GM21367 (cell line): ENCODE data around the gene GRAMD1A.
"Not testable (repeated sequence)": the region's sequence is repeated elsewhere in the genome, so short reads cannot be mapped to it uniquely, and the experiment has no call there.

Experiments used
- ATAC-seq: cut with Tn5 transposase; IDR thresholded peaks from one replicate; pipeline ENCODE4 v1.9.1; 2021; ENCODE audit not compliant: unreplicated experiment

The GRAMD1A gene

GRCh38 chr19:34976611-34977010 lies 23.5 kb upstream of the GRAMD1A start:
- no peak for ATAC-seq

GRCh38 chr19:34979819-34980640 lies 20.1 kb upstream of the GRAMD1A start:
- no peak for ATAC-seq

GRCh38 chr19:34982275-34982674 lies 17.8 kb upstream of the GRAMD1A start:
- ATAC-seq = no peak

- ATAC-seq = no peak
Observed at GRCh38 chr19:34983786-34984185, 16.3 kb upstream of the GRAMD1A start.

- no peak for ATAC-seq
Observed at GRCh38 chr19:34984287-34984686, 15.8 kb upstream of the GRAMD1A start.

- ATAC-seq = no peak
Observed at GRCh38 chr19:34985249-34986022, 14.7 kb upstream of the GRAMD1A start.

GRCh38 chr19:34988119-34988518 lies 12.0 kb upstream of the GRAMD1A start:
- no peak for ATAC-seq

GRCh38 chr19:34989298-34989697 lies 10.8 kb upstream of the GRAMD1A start:
- ATAC-seq = no peak

GRCh38 chr19:34990578-34991192 lies 9.4 kb upstream of the GRAMD1A start:
- no peak for ATAC-seq

GRCh38 chr19:34991542-34992333 lies 8.4 kb upstream of the GRAMD1A start:
- no peak for ATAC-seq

GRCh38 chr19:34992582-34992981 lies 7.5 kb upstream of the GRAMD1A start:
- not testable (repeated sequence) for ATAC-seq

GRCh38 chr19:34994286-34994642 lies 5.9 kb upstream of the GRAMD1A start:
- no peak for ATAC-seq

- no peak for ATAC-seq
Observed at GRCh38 chr19:34994643-34995541, 5.2 kb upstream of the GRAMD1A start.

- ATAC-seq = no peak
Observed at GRCh38 chr19:34995551-34995950, 4.6 kb upstream of the GRAMD1A start.

- ATAC-seq = no peak
Observed at GRCh38 chr19:34997071-34997617, 3.0 kb upstream of the GRAMD1A start.

GRCh38 chr19:34998224-34998623 lies 1.9 kb upstream of the GRAMD1A start:
- not testable (repeated sequence) for ATAC-seq

- no peak for ATAC-seq
Observed at GRCh38 chr19:34998777-34999497, 1.2 kb upstream of the GRAMD1A start.

- no peak for ATAC-seq
Observed at GRCh38 chr19:35000338-35000646, 169 bp downstream of the GRAMD1A start.
